OCI-LY1 (cell line): Measurements from ENCODE around the gene ANKRD53.

Experiments
- EZH2 ChIP-seq: fragments of 200-600 bp; sonication (generic), shearing (Covaris generic); IDR thresholded peaks from 2 replicates; pipeline ENCODE4 v1.8.0; 2017; ENCODE audit warnings: borderline replicate concordance, mixed run types, mild to moderate bottlenecking, antibody characterized with exemption, low read length, moderate library complexity, mixed read lengths
- TF ChIP-seq, protein P1 (sequence below): fragments of 200-600 bp; sonication (generic), shearing (Covaris generic); IDR thresholded peaks from 2 replicates; pipeline ENCODE4 v1.5.1; 2017; ENCODE audit warnings: mild to moderate bottlenecking, antibody characterized with exemption, low read length, moderate library complexity, mixed read lengths

DNA sequence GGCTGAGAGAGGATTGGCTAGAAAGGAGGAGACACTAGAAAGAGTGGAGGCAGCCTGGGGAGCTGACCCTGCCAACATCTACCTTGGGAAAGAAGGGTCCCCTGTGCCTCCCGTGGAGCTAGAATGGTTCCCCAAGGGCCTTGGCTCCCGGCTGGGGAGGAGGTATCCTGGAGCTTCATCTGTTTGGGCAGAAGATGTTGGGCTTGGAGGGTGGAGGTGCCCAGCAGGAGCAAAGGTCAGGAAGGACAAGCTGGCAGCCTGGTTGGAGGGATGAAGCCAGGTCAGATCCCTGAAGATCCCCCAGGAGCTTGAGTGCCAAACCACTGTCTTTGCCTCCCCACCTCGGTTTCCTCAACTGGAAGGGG is 39.9 kb upstream of the ANKRD53 start:
- TF ChIP-seq, protein P1, sequence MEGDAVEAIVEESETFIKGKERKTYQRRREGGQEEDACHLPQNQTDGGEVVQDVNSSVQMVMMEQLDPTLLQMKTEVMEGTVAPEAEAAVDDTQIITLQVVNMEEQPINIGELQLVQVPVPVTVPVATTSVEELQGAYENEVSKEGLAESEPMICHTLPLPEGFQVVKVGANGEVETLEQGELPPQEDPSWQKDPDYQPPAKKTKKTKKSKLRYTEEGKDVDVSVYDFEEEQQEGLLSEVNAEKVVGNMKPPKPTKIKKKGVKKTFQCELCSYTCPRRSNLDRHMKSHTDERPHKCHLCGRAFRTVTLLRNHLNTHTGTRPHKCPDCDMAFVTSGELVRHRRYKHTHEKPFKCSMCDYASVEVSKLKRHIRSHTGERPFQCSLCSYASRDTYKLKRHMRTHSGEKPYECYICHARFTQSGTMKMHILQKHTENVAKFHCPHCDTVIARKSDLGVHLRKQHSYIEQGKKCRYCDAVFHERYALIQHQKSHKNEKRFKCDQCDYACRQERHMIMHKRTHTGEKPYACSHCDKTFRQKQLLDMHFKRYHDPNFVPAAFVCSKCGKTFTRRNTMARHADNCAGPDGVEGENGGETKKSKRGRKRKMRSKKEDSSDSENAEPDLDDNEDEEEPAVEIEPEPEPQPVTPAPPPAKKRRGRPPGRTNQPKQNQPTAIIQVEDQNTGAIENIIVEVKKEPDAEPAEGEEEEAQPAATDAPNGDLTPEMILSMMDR: no peak
- TF ChIP-seq EZH2: no peak
